ENCODE data around the gene SRGAP1.

DNA sequence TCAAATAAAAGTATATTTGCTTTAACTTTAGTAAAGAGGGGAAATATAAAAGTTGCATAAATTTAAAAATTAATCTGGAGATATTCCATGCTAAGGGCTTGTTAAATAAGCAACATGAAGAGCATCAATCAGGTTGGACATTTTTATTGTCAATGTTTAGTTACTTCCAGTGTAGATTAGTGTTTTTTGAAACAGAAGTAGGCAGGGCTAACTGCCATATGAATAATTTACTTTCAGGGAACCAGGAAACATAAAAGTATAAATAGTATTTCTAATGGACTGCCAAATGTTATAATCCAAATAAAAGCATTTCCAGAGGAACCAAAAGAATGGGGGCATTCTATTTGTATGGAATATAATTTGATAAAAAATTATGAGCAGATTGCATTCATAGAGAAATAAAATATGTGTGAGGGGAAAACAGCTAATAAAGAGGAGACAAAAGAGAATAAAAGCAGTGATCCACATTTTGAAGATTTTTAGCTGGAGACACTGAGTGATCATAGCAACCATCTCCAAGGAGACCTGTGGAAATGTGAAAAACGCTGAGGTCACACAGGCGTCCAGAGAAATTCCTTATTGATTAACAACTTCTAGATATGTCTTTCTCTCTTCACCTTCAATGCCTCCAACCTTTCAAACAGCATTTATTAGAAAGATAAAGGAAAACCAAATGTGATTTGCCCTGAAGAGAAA, 70.8 kb downstream of the SRGAP1 start:
- TF ChIP-seq CTCF (IDR thresholded peaks at IDR 0.05) (no peak), POLR2A (IDR thresholded peaks at IDR 0.05) (no peak), POLR2AphosphoS5 (IDR thresholded peaks at IDR 0.05) (no peak), EP300 (IDR thresholded peaks at IDR 0.05) (no peak)

Measured in gastroesophageal sphincter (tissue), 3 donors.